Ovary (tissue), 3 donors: ENCODE data around the gene FAM110D.

Experiments used
- POLR2A ChIP-seq: fragments of 450-650 bp; IDR thresholded peaks from one replicate; pipeline ENCODE4 v1.6.1; 2017; ENCODE audit warnings: antibody characterized with exemption, mild to moderate bottlenecking, moderate library complexity
- TF ChIP-seq, protein P1 (sequence below), 3 donors: fragments of 450-650 bp in 2 of 3; fragments of 200-600 bp in 1 of 3; IDR thresholded peaks; one replicate each; pipeline versions ENCODE4 v1.5.1 to v1.8.0; 2016 to 2022; ENCODE audit warnings: antibody characterized with exemption in 3 of 3, mild to moderate bottlenecking in 1 of 3
- donor health status: DM: no; HTN: no; CAD: no.

DNA sequence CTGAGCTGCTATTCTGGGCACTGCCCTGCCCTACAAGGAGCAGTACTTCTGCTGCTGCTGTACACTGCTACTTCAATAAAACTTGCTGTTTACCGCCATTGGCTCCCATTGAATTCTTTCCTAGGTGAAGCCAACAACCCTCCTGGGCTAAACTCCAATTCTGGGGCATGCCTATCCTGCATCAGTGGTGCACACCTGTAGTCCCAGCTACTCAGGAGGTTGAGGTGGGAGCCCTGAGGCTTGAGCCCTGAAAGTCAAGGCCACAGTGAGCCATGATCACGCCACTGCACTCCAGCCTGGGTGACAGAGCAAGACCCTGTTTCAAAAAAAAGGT lies 26.1 kb upstream of the FAM110D start:
- TF ChIP-seq, protein P1, sequence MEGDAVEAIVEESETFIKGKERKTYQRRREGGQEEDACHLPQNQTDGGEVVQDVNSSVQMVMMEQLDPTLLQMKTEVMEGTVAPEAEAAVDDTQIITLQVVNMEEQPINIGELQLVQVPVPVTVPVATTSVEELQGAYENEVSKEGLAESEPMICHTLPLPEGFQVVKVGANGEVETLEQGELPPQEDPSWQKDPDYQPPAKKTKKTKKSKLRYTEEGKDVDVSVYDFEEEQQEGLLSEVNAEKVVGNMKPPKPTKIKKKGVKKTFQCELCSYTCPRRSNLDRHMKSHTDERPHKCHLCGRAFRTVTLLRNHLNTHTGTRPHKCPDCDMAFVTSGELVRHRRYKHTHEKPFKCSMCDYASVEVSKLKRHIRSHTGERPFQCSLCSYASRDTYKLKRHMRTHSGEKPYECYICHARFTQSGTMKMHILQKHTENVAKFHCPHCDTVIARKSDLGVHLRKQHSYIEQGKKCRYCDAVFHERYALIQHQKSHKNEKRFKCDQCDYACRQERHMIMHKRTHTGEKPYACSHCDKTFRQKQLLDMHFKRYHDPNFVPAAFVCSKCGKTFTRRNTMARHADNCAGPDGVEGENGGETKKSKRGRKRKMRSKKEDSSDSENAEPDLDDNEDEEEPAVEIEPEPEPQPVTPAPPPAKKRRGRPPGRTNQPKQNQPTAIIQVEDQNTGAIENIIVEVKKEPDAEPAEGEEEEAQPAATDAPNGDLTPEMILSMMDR (IDR thresholded peaks at IDR 0.05) = no peak
- no peak for TF ChIP-seq POLR2A
